H1 (cell line): Measurements from ENCODE around the gene BET1L. TPM values are rescaled to one million over a fixed set of nuclear protein-coding genes. Genes with fewer than 3 reads are reported as not detected.

Experiments used
- CEBPB ChIP-seq: IDR thresholded peaks from 2 replicates; pipeline ENCODE4 v1.6.1; 2012; ENCODE audit warnings: low read depth, low read length
- CHD2 ChIP-seq: IDR thresholded peaks from 2 replicates; pipeline ENCODE4 v1.6.1; 2012; ENCODE audit warnings: low read length, improper control_type of control experiment
- GABPA ChIP-seq: IDR thresholded peaks from 2 replicates; pipeline ENCODE4 v1.6.1; 2011; ENCODE audit warnings: mild to moderate bottlenecking, low read length, moderate library complexity, borderline replicate concordance; ENCODE audit not compliant: insufficient read depth
- GTF2F1 ChIP-seq: IDR thresholded peaks from 2 replicates; pipeline ENCODE4 v1.6.1; 2012; ENCODE audit warnings: low read depth, low read length, improper control_type of control experiment, borderline replicate concordance
- KDM1A ChIP-seq: fragments of 200-600, 300-600 bp; sonication (generic); IDR thresholded peaks from 2 replicates; pipeline ENCODE4 v1.7.1; 2016; ENCODE audit warnings: mild to moderate bottlenecking, low read length, borderline replicate concordance
- NANOG ChIP-seq: IDR thresholded peaks from 2 replicates; pipeline ENCODE4 v1.6.1; 2011; ENCODE audit warnings: low read length, low read depth, mild to moderate bottlenecking, inconsistent platforms; ENCODE audit not compliant: insufficient read depth, poor library complexity, severe bottlenecking
- RFX5 ChIP-seq: IDR thresholded peaks from 2 replicates; pipeline ENCODE4 v1.6.1; 2011; ENCODE audit warnings: low read depth, low read length, improper control_type of control experiment, borderline replicate concordance
- RNF2 ChIP-seq: fragments of 200-900, 300-1000 bp; sonication (generic); IDR thresholded peaks from 2 replicates; pipeline ENCODE4 v1.7.1; 2016; ENCODE audit warnings: borderline replicate concordance, low read depth, mild to moderate bottlenecking, antibody characterized with exemption, low read length; ENCODE audit not compliant: poor library complexity, severe bottlenecking; ENCODE audit errors: missing control alignments
- SIN3A ChIP-seq, 2 experiments: IDR thresholded peaks in 1 of 2; conservative IDR thresholded peaks in 1 of 2; 2 replicates each; pipeline ENCODE4 v1.6.1; 2011 to 2012; ENCODE audit warnings: low read length in 2 of 2, improper control_type of control experiment in 1 of 2, low read depth in 1 of 2, mild to moderate bottlenecking in 1 of 2
- SP1 ChIP-seq: IDR thresholded peaks from 2 replicates; pipeline ENCODE4 v1.6.1; 2011; ENCODE audit warnings: low read depth, low read length
- SUZ12 ChIP-seq: fragments of 200-600 bp; sonication (generic); IDR thresholded peaks from 2 replicates; pipeline ENCODE4 v1.6.1; 2012; ENCODE audit warnings: mild to moderate bottlenecking, inconsistent platforms, low read length, moderate library complexity, mixed read lengths
- TAF1 ChIP-seq: IDR thresholded peaks from 2 replicates; pipeline ENCODE4 v1.6.1; 2011; ENCODE audit warnings: mild to moderate bottlenecking, low read depth, low read length
- TCF12 ChIP-seq: IDR thresholded peaks from 2 replicates; pipeline ENCODE4 v1.6.1; 2011; ENCODE audit warnings: low read depth, mild to moderate bottlenecking, low read length
- polyA plus RNA-seq, 7 experiments: library from polyadenylated mRNA; depleted of rRNA in 3 of 7; stranded (reverse) in 5 of 7; unstranded in 2 of 7; fragments of >200 nt in 5 of 7; fragments of 200-250 nt in 2 of 7; gene quantifications; 1 replicate in 5 of 7; 2 replicates in 1 of 7; 4 replicates in 1 of 7; pipeline versions ENCODE4 v1.2.1 to v1.2.3, GENCODE V29; 2011 to 2013; ENCODE audit warnings: missing spikeins in 2 of 7, mixed read lengths in 2 of 7
- total RNA-seq: library from RNA; stranded (reverse); fragmentation: NEBNext Ultra II Directional; extraction: Animal tissue kit (Norgen Biotek cat#: 25700); gene quantifications from 2 replicates; pipeline ENCODE4 v1.2.1, GENCODE V29; 2021

The BET1L gene
- total and polyA plus RNA-seq, 2 of the 8 experiments (the other 6 are each of a cell fraction or from before 2014, with no cell fraction given), result 40.2 to 61.9 TPM

DNA sequence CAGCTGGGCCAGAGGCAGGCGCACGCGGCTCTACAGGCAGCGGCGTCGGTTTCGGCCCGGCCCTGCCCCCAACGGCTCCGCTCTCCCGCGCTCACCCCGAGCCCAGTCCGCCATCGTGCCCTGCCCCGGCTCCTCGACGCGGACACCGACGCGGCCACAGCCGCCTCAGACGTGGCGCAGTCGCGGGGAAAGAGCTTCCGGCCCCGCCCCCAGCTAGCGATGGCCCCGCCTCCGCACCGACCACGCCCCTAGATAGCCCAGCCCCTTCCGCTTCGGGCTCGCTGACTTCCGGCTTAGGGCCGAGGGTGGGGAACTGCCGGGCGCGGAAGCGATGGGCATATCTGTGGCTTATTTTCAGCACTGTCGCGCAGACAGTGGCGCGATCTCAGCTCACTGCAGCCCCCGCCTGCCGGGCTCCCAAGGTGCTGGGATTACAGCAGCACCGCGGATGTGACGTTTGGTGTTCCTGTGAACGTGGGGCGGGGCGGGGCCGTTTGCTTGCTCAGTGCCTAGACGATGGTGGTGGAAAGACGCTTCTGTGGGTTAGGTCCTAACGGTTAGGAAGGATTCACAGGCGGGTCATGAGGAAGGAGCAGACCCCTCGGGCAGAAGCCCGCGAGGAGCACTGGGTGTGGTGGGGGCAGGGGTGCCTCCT lies at the start of gene BET1L, which contains the start of gene RIC8A (continued):
- TF ChIP-seq NANOG (peak; percentile 1), KDM1A (no peak), GTF2F1 (no peak), RFX5 (no peak), TCF12 (no peak), SUZ12 (no peak), SIN3A (conservative IDR thresholded peaks at IDR 0.05 in 1 of 2, IDR thresholded peaks at IDR 0.05 in 1 of 2; ENCODE audit: low read depth in 1 of 2, low read length in 2 of 2) (0 out of 4 replicates have a peak, but pooled peaks have one; percentile 45 to 68), CHD2 (no peak), RNF2 (no peak), GABPA (peak; percentile 79; the same call in 1 of the 2 replicates), TAF1 (peak; percentile 68), CEBPB (no peak), SP1 (0 out of 2 replicates have a peak, but pooled peaks have one; percentile 5)
